ENCODE results near the gene NTN1.

The NTN1 gene

DNA sequence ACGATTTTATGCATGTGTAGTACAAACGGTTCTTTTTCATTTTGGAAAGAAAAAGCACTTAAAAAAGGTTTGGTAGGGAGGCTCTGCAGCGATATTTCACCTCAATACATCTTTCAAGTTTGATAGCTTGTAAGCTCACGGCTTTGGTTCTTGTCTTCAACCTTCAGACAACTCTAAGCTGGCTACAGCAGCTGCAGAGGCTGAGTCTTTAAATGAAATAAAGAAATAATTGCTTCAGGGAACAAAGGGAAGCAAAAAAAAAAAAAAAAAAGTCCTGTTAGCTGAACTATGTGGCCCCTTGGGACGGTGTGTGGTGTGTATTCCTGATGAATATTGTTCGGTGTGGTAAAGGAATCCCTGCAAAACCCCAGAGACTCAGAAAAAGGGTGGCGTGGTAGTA, 265.1 kb downstream of the NTN1 start:
- Histone ChIP-seq H3K4me1 (ENCODE audit: control insufficient read depth, insufficient read depth, low read length) (0 out of 2 replicates have a peak, but pooled peaks cover 2% of the 10 kb centered on the region), H3K9me3 (ENCODE audit: control insufficient read depth, insufficient read depth, low read depth, low read length) (no peaks in the 10 kb centered on the region), H3K27ac (ENCODE audit: extremely low read depth, low read depth, low read length) (no peak overlapping the region), H3K4me3 (ENCODE audit: low read depth, low read length) (no peak overlapping the region), H3K36me3 (ENCODE audit: control insufficient read depth in 2 of 2, insufficient read depth in 1 of 2, low read length in 2 of 2) (no peaks in the 10 kb centered on the region)
- ChIA-PET POLR2A (no interaction called here), CTCF (interaction anchor here (0.6 to 0.8 kb wide), 3 partner anchors 11 to 268 kb away, joined by 3 read pairs; no protein-coding TSS in a partner anchor)
- TF ChIP-seq ZNF785 (tag by site-specific recombination; IDR thresholded peaks at IDR 0.05) (no peak), ZNF354C (tag by site-specific recombination; IDR thresholded peaks at IDR 0.05; ENCODE audit: borderline replicate concordance, low read depth) (no peak), KLF9 (tag by site-specific recombination; IDR thresholded peaks at IDR 0.05; ENCODE audit: low read depth) (no peak), ZNF19 (tag by site-specific recombination; IDR thresholded peaks at IDR 0.05; ENCODE audit: low read depth) (no peak), ZNF302 (tag by site-specific recombination; IDR thresholded peaks at IDR 0.05; ENCODE audit: low read depth) (no peak), ZNF580 (tag by site-specific recombination; IDR thresholded peaks at IDR 0.05) (no peak), MEIS1 (CRISPR knock-in tag; IDR thresholded peaks at IDR 0.05; ENCODE audit: borderline replicate concordance) (no peak), ZNF157 (tag by site-specific recombination; IDR thresholded peaks at IDR 0.05) (no peak), KLF10 (tag by site-specific recombination; IDR thresholded peaks at IDR 0.05) (no peak), ZNF184 (tag by site-specific recombination; IDR thresholded peaks at IDR 0.05) (no peak), ZNF621 (tag by site-specific recombination; IDR thresholded peaks at IDR 0.05) (no peak), PRDM6 (tag by site-specific recombination; IDR thresholded peaks at IDR 0.05) (no peak), ZNF10 (tag by site-specific recombination; IDR thresholded peaks at IDR 0.05) (no peak), GLI2 (tag by site-specific recombination; IDR thresholded peaks at IDR 0.05; ENCODE audit: borderline replicate concordance, low read depth) (no peak)
- TF ChIP-seq, protein P1, sequence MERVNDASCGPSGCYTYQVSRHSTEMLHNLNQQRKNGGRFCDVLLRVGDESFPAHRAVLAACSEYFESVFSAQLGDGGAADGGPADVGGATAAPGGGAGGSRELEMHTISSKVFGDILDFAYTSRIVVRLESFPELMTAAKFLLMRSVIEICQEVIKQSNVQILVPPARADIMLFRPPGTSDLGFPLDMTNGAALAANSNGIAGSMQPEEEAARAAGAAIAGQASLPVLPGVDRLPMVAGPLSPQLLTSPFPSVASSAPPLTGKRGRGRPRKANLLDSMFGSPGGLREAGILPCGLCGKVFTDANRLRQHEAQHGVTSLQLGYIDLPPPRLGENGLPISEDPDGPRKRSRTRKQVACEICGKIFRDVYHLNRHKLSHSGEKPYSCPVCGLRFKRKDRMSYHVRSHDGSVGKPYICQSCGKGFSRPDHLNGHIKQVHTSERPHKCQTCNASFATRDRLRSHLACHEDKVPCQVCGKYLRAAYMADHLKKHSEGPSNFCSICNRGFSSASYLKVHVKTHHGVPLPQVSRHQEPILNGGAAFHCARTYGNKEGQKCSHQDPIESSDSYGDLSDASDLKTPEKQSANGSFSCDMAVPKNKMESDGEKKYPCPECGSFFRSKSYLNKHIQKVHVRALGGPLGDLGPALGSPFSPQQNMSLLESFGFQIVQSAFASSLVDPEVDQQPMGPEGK (tag by site-specific recombination; IDR thresholded peaks at IDR 0.05), result no peak

DNA sequence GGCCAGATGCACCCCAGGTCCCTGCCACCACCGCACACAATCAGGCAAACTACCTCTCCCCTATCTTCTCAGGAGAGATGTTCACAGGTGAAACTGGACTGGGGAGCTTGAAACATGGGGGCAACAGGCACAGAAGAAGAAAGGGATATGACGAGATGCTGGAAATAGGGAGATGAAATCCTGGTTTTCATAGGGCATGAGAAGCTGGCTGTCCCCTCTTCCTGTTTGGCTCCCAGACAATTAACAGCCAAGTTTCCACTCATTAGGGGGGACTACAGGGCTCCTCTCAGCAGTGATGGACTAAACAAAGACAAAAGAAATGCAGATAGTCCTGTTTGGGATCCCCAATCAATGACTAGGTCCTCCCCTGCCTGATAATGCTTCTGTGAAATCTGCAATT, 266.0 kb downstream of the NTN1 start:
- H3K27ac ChIP-seq (ENCODE audit: extremely low read depth, low read depth, low read length), result no peak overlapping the region
- no peaks in the 10 kb centered on the region for H3K36me3 ChIP-seq (ENCODE audit: control insufficient read depth in 2 of 2, insufficient read depth in 1 of 2, low read length in 2 of 2)
- no peaks in the 10 kb centered on the region for H3K9me3 ChIP-seq (ENCODE audit: control insufficient read depth, insufficient read depth, low read depth, low read length)
- H3K4me3 ChIP-seq (ENCODE audit: low read depth, low read length), result no peak overlapping the region
- POLR2A ChIA-PET, result no interaction called here
- TF ChIP-seq ZNF341 (tag by site-specific recombination; IDR thresholded peaks at IDR 0.05; ENCODE audit: low read depth) (no peak), ZFP37 (tag by site-specific recombination; IDR thresholded peaks at IDR 0.05) (no peak), ZNF639 (tag by site-specific recombination; IDR thresholded peaks at IDR 0.05) (no peak), ZNF571 (tag by site-specific recombination; IDR thresholded peaks at IDR 0.05) (no peak), ZNF350 (tag by site-specific recombination; IDR thresholded peaks at IDR 0.05) (no peak), MEIS1 (CRISPR knock-in tag; IDR thresholded peaks at IDR 0.05; ENCODE audit: borderline replicate concordance) (no peak), ZNF138 (tag by site-specific recombination; IDR thresholded peaks at IDR 0.05; ENCODE audit: borderline replicate concordance) (no peak), PRDM6 (tag by site-specific recombination; IDR thresholded peaks at IDR 0.05) (no peak), ZNF416 (tag by site-specific recombination; IDR thresholded peaks at IDR 0.05) (no peak), ZNF157 (tag by site-specific recombination; IDR thresholded peaks at IDR 0.05) (no peak), ZNF202 (tag by site-specific recombination; IDR thresholded peaks at IDR 0.05; ENCODE audit: borderline replicate concordance) (no peak), ZFHX2 (tag by site-specific recombination; conservative IDR thresholded peaks at IDR 0.05) (no peak)
- H3K4me1 ChIP-seq (ENCODE audit: control insufficient read depth, insufficient read depth, low read length), result 0 out of 2 replicates have a peak, but pooled peaks cover 2% of the 10 kb centered on the region
- CTCF ChIA-PET, result interaction anchor here (0.8 kb wide), 1 partner anchor 267 kb away, joined by 3 read pairs; no protein-coding TSS in a partner anchor

All from HEK293 (cell line).